Hepatocyte (in vitro differentiated cells): Measurements from ENCODE around the gene BATF2.

Experiments used
- CTCF ChIP-seq: fragments of 200-600 bp; sonication (generic); IDR thresholded peaks from 2 replicates; pipeline ENCODE4 v1.5.1; 2016; ENCODE audit warnings: antibody characterized with exemption, mild to moderate bottlenecking; ENCODE audit not compliant: poor library complexity
- EZH2 ChIP-seq: fragments of 200-600 bp; sonication (generic); IDR thresholded peaks from 2 replicates; pipeline ENCODE4 v1.6.1; 2016; ENCODE audit warnings: antibody characterized with exemption, mild to moderate bottlenecking, borderline replicate concordance
- EZH2phosphoT487 ChIP-seq: fragments of 200-600 bp; sonication (generic); IDR thresholded peaks from one replicate; pipeline ENCODE4 v1.6.1; 2018; ENCODE audit warnings: antibody characterized with exemption, mild to moderate bottlenecking, low read depth, moderate library complexity; ENCODE audit not compliant: unreplicated experiment, severe bottlenecking

GRCh38 chr11:64951529-64951928 lies 45.2 kb downstream of the BATF2 start:
- no peak for TF ChIP-seq CTCF
- TF ChIP-seq EZH2 = no peak
- no peak for TF ChIP-seq EZH2phosphoT487
